ENCODE data around the gene BBS5.

The BBS5 gene

GRCh38 chr2:169462896-169463695, 16.2 kb upstream of the BBS5 start:
- TF ChIP-seq SIN3A (IDR thresholded peaks at IDR 0.05; ENCODE audit: borderline replicate concordance, insufficient read depth, low read length): no peak
- TF ChIP-seq, protein P1, sequence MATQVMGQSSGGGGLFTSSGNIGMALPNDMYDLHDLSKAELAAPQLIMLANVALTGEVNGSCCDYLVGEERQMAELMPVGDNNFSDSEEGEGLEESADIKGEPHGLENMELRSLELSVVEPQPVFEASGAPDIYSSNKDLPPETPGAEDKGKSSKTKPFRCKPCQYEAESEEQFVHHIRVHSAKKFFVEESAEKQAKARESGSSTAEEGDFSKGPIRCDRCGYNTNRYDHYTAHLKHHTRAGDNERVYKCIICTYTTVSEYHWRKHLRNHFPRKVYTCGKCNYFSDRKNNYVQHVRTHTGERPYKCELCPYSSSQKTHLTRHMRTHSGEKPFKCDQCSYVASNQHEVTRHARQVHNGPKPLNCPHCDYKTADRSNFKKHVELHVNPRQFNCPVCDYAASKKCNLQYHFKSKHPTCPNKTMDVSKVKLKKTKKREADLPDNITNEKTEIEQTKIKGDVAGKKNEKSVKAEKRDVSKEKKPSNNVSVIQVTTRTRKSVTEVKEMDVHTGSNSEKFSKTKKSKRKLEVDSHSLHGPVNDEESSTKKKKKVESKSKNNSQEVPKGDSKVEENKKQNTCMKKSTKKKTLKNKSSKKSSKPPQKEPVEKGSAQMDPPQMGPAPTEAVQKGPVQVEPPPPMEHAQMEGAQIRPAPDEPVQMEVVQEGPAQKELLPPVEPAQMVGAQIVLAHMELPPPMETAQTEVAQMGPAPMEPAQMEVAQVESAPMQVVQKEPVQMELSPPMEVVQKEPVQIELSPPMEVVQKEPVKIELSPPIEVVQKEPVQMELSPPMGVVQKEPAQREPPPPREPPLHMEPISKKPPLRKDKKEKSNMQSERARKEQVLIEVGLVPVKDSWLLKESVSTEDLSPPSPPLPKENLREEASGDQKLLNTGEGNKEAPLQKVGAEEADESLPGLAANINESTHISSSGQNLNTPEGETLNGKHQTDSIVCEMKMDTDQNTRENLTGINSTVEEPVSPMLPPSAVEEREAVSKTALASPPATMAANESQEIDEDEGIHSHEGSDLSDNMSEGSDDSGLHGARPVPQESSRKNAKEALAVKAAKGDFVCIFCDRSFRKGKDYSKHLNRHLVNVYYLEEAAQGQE (IDR thresholded peaks at IDR 0.05; ENCODE audit: insufficient read depth in 1 of 2, low read depth in 2 of 2, low read length in 2 of 2): no peak
- TF ChIP-seq FOXP2 (optimal IDR thresholded peaks at IDR 0.05; ENCODE audit: borderline replicate concordance, extremely low read depth, extremely low read length, insufficient read depth): no peak
- no peak for TF ChIP-seq POLR2AphosphoS5 (IDR thresholded peaks at IDR 0.05; ENCODE audit: low read depth, low read length)
- TF ChIP-seq TAF1 (IDR thresholded peaks at IDR 0.05; ENCODE audit: borderline replicate concordance, insufficient read depth, low read length): no peak

DNA sequence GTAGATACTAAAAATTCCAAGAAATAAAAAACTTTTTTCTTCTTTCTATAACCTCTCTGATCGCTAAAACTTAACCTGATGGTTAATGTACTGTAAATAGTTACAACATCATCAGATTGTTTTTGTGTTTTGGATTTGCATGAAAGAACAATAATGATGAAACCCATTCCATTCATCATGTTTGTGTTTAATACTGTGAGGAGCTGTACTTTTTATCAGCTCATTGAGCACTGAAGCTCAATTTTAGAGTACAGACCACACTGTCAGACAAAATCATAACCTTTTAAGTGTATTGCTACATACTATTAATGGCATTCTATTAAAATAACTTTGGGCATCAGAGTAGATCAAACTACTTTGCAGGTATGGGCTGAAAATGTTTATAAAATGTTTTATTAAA, 14.8 kb upstream of the BBS5 start:
- TF ChIP-seq TAF1 (IDR thresholded peaks at IDR 0.05; ENCODE audit: borderline replicate concordance, insufficient read depth, low read length) (no peak), SIN3A (IDR thresholded peaks at IDR 0.05; ENCODE audit: borderline replicate concordance, insufficient read depth, low read length) (no peak), POLR2AphosphoS5 (IDR thresholded peaks at IDR 0.05; ENCODE audit: low read depth, low read length) (no peak), FOXP2 (optimal IDR thresholded peaks at IDR 0.05; ENCODE audit: borderline replicate concordance, extremely low read depth, extremely low read length, insufficient read depth) (no peak)
- TF ChIP-seq, protein P1 (IDR thresholded peaks at IDR 0.05; ENCODE audit: insufficient read depth in 1 of 2, low read depth in 2 of 2, low read length in 2 of 2): no peak

DNA sequence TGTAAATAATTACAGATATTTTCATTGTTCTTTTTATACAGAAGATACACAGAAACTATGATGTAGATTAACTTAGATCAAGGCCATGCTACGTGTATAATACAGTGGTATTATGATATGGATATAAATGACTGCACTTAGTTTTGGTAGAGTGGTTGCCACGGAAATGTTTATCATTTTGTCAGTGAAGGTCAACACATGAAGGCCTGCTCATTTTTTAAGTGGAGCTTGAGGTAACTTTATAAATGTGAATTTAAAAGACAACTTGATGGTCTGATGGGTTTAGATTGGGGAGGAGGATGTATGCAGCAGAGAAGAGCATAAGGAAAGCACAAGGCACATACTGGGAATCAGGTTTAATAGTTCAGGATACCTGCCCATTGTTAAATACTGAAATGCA, 14.4 kb upstream of the BBS5 start:
- TF ChIP-seq TAF1 (IDR thresholded peaks at IDR 0.05; ENCODE audit: borderline replicate concordance, insufficient read depth, low read length): no peak
- TF ChIP-seq, protein P1 (IDR thresholded peaks at IDR 0.05; ENCODE audit: insufficient read depth in 1 of 2, low read depth in 2 of 2, low read length in 2 of 2): no peak
- no peak for TF ChIP-seq SIN3A (IDR thresholded peaks at IDR 0.05; ENCODE audit: borderline replicate concordance, insufficient read depth, low read length)
- TF ChIP-seq FOXP2 (optimal IDR thresholded peaks at IDR 0.05; ENCODE audit: borderline replicate concordance, extremely low read depth, extremely low read length, insufficient read depth): no peak
- no peak for TF ChIP-seq POLR2AphosphoS5 (IDR thresholded peaks at IDR 0.05; ENCODE audit: low read depth, low read length)

DNA sequence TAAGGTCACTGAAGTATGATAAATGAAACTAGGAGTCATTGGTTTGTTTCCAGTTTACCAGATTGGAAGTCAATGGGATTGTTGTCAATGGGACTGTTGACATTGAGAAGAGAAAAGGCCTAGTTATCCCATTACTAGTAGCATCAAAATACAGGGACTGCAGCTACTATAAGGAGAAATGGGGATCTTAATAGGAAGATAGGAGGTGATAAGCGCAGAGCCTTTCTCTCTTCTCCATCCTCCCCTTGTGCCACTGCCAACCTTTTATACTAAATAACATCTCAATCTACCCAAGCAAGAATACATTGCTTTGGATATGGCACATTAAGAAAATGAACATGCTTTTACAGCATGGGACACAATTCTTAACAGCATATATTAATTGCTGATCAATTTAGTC, 10.5 kb upstream of the BBS5 start:
- TF ChIP-seq, protein P1 (IDR thresholded peaks at IDR 0.05; ENCODE audit: insufficient read depth in 1 of 2, low read depth in 2 of 2, low read length in 2 of 2): no peak
- TF ChIP-seq POLR2AphosphoS5 (IDR thresholded peaks at IDR 0.05; ENCODE audit: low read depth, low read length): no peak
- no peak for TF ChIP-seq TAF1 (IDR thresholded peaks at IDR 0.05; ENCODE audit: borderline replicate concordance, insufficient read depth, low read length)
- TF ChIP-seq FOXP2 (optimal IDR thresholded peaks at IDR 0.05; ENCODE audit: borderline replicate concordance, extremely low read depth, extremely low read length, insufficient read depth): no peak
- TF ChIP-seq SIN3A (IDR thresholded peaks at IDR 0.05; ENCODE audit: borderline replicate concordance, insufficient read depth, low read length): no peak
